ENCODE data around the gene LGALS7B. TPM values are rescaled to one million over a fixed set of nuclear protein-coding genes. Genes with fewer than 3 reads are reported as not detected.
"Not testable (repeated sequence)": the region's sequence is repeated elsewhere in the genome, so short reads cannot be mapped to it uniquely, and the experiment has no call there.

Gene LGALS7B
- total RNA-seq, 1 donor from 2014 or later: not detected

- DNase-seq (ENCODE audit: low spot score); H3K4me1 Mint-ChIP-seq (ENCODE audit: low read depth); H3K36me3 Mint-ChIP-seq (ENCODE audit: low read depth); intact Hi-C loops (cut with micrococcal nuclease); H3K4me3 Mint-ChIP-seq; H3K9me3 Mint-ChIP-seq; H3K27ac Mint-ChIP-seq: not testable (repeated sequence)
- H3K27me3 Mint-ChIP-seq (ENCODE audit: insufficient read depth): peaks cover 18% of the 10 kb centered on the region
Observed at GRCh38 chr19:38754196-38754595, 34.8 kb upstream of the LGALS7B start.

GRCh38 chr19:38759590-38760003 lies 29.4 kb upstream of the LGALS7B start:
- H3K4me1 Mint-ChIP-seq (ENCODE audit: low read depth): no peaks in the 10 kb centered on the region
- no peak overlapping the region for H3K4me3 Mint-ChIP-seq
- intact Hi-C loops (cut with micrococcal nuclease): no loop called here
- H3K9me3 Mint-ChIP-seq: no peaks in the 10 kb centered on the region
- no peak for DNase-seq (ENCODE audit: low spot score)
- H3K36me3 Mint-ChIP-seq (ENCODE audit: low read depth): no peaks in the 10 kb centered on the region
- H3K27me3 Mint-ChIP-seq (ENCODE audit: insufficient read depth): peaks cover 2% of the 10 kb centered on the region
- no peak overlapping the region for H3K27ac Mint-ChIP-seq

- H3K4me3 Mint-ChIP-seq; H3K36me3 Mint-ChIP-seq (ENCODE audit: low read depth); intact Hi-C loops (cut with micrococcal nuclease); H3K27ac Mint-ChIP-seq; H3K27me3 Mint-ChIP-seq (ENCODE audit: insufficient read depth); H3K9me3 Mint-ChIP-seq; DNase-seq (ENCODE audit: low spot score); H3K4me1 Mint-ChIP-seq (ENCODE audit: low read depth): not testable (repeated sequence)
Observed at GRCh38 chr19:38760805-38761517, 28.0 kb upstream of the LGALS7B start.

- H3K9me3 Mint-ChIP-seq; H3K27ac Mint-ChIP-seq; H3K4me1 Mint-ChIP-seq (ENCODE audit: low read depth); H3K27me3 Mint-ChIP-seq (ENCODE audit: insufficient read depth); intact Hi-C loops (cut with micrococcal nuclease); H3K4me3 Mint-ChIP-seq; DNase-seq (ENCODE audit: low spot score); H3K36me3 Mint-ChIP-seq (ENCODE audit: low read depth): not testable (repeated sequence)
Observed at GRCh38 chr19:38761884-38762389, 27.1 kb upstream of the LGALS7B start.

GRCh38 chr19:38763795-38764220 lies 25.2 kb upstream of the LGALS7B start:
- Mint-ChIP-seq H3K36me3 (ENCODE audit: low read depth) (no peaks in the 10 kb centered on the region), H3K4me1 (ENCODE audit: low read depth) (no peaks in the 10 kb centered on the region), H3K4me3 (no peak overlapping the region), H3K27ac (no peak overlapping the region), H3K9me3 (no peaks in the 10 kb centered on the region), H3K27me3 (ENCODE audit: insufficient read depth) (peaks cover 2% of the 10 kb centered on the region)
- intact Hi-C loops (cut with micrococcal nuclease): no loop called here
- no peak for DNase-seq (ENCODE audit: low spot score)

- Mint-ChIP-seq H3K27me3 (ENCODE audit: insufficient read depth) (peaks cover 2% of the 10 kb centered on the region), H3K4me3 (no peak overlapping the region), H3K4me1 (ENCODE audit: low read depth) (peaks cover 6% of the 10 kb centered on the region), H3K9me3 (no peaks in the 10 kb centered on the region), H3K36me3 (ENCODE audit: low read depth) (no peaks in the 10 kb centered on the region), H3K27ac (no peak overlapping the region)
- intact Hi-C loops (cut with micrococcal nuclease): no loop called here
- no peak for DNase-seq (ENCODE audit: low spot score)
Observed at GRCh38 chr19:38765214-38765613, 23.8 kb upstream of the LGALS7B start.

GRCh38 chr19:38766276-38767047 lies 22.5 kb upstream of the LGALS7B start:
- Mint-ChIP-seq H3K27ac (no peak overlapping the region), H3K27me3 (ENCODE audit: insufficient read depth) (peaks cover 2% of the 10 kb centered on the region)
- intact Hi-C loops (cut with micrococcal nuclease): no loop called here

GRCh38 chr19:38769635-38770211 lies 19.3 kb upstream of the LGALS7B start:
- intact Hi-C loops (cut with micrococcal nuclease): loop anchor here (2.0 kb wide), 2 partner anchors 61 to 79 kb away; partner anchors contain the start of genes ECH1 and HNRNPL
- H3K9me3 Mint-ChIP-seq: no peaks in the 10 kb centered on the region
- peak overlapping the region; percentile 49 for H3K4me3 Mint-ChIP-seq
- DNase-seq (ENCODE audit: low spot score): peak; percentile 87
- H3K27me3 Mint-ChIP-seq (ENCODE audit: insufficient read depth): peaks cover 2% of the 10 kb centered on the region
- H3K36me3 Mint-ChIP-seq (ENCODE audit: low read depth): no peaks in the 10 kb centered on the region
- H3K27ac Mint-ChIP-seq: peak overlapping the region; percentile 40
- H3K4me1 Mint-ChIP-seq (ENCODE audit: low read depth): peaks cover 6% of the 10 kb centered on the region

More at GRCh38 chr19:38766276-38767047, 22.5 kb upstream of the LGALS7B start:
- no peaks in the 10 kb centered on the region for H3K9me3 Mint-ChIP-seq
- H3K36me3 Mint-ChIP-seq (ENCODE audit: low read depth): no peaks in the 10 kb centered on the region
- H3K4me3 Mint-ChIP-seq: no peak overlapping the region
- no peak for DNase-seq (ENCODE audit: low spot score)
- H3K4me1 Mint-ChIP-seq (ENCODE audit: low read depth): peaks cover 6% of the 10 kb centered on the region

- H3K27me3 Mint-ChIP-seq (ENCODE audit: insufficient read depth); DNase-seq (ENCODE audit: low spot score); intact Hi-C loops (cut with micrococcal nuclease); H3K9me3 Mint-ChIP-seq; H3K4me3 Mint-ChIP-seq; H3K4me1 Mint-ChIP-seq (ENCODE audit: low read depth); H3K36me3 Mint-ChIP-seq (ENCODE audit: low read depth); H3K27ac Mint-ChIP-seq: not testable (repeated sequence)
Observed at GRCh38 chr19:38770228-38770948, 18.6 kb upstream of the LGALS7B start.

GRCh38 chr19:38770949-38771275 lies 18.1 kb upstream of the LGALS7B start:
- H3K27me3 Mint-ChIP-seq (ENCODE audit: insufficient read depth); H3K36me3 Mint-ChIP-seq (ENCODE audit: low read depth); DNase-seq (ENCODE audit: low spot score); H3K27ac Mint-ChIP-seq; H3K4me1 Mint-ChIP-seq (ENCODE audit: low read depth); H3K9me3 Mint-ChIP-seq; H3K4me3 Mint-ChIP-seq; intact Hi-C loops (cut with micrococcal nuclease): not testable (repeated sequence)

GRCh38 chr19:38771569-38771968 lies 17.4 kb upstream of the LGALS7B start:
- H3K4me3 Mint-ChIP-seq; DNase-seq (ENCODE audit: low spot score); H3K36me3 Mint-ChIP-seq (ENCODE audit: low read depth); H3K27me3 Mint-ChIP-seq (ENCODE audit: insufficient read depth); H3K9me3 Mint-ChIP-seq; H3K4me1 Mint-ChIP-seq (ENCODE audit: low read depth); H3K27ac Mint-ChIP-seq; intact Hi-C loops (cut with micrococcal nuclease): not testable (repeated sequence)

- H3K9me3 Mint-ChIP-seq: no peaks in the 10 kb centered on the region
- peaks cover 6% of the 10 kb centered on the region for H3K4me1 Mint-ChIP-seq (ENCODE audit: low read depth)
- no peak for DNase-seq (ENCODE audit: low spot score)
- peaks cover 2% of the 10 kb centered on the region for H3K27me3 Mint-ChIP-seq (ENCODE audit: insufficient read depth)
- H3K36me3 Mint-ChIP-seq (ENCODE audit: low read depth): no peaks in the 10 kb centered on the region
- H3K27ac Mint-ChIP-seq: no peak within 1 kb of the TSS
- intact Hi-C loops (cut with micrococcal nuclease): no loop called here
- no peak within 1 kb of the TSS for H3K4me3 Mint-ChIP-seq
Observed at GRCh38 chr19:38773469-38774177, 15.4 kb upstream of the LGALS7B start, which contains the start of gene LGALS7. LGALS7 (minus strand) TSS chr19:38773517; CDS start chr19:38773492, 25 bp downstream.
